K562 (cell line): ENCODE results near the gene MAP1LC3B. TPM values are rescaled to one million over a fixed set of nuclear protein-coding genes. Genes with fewer than 3 reads are reported as not detected.
"Not testable (repeated sequence)": the region's sequence is repeated elsewhere in the genome, so short reads cannot be mapped to it uniquely, and the experiment has no call there.

ENCODE experiments used
- ATAC-seq: fragments of 200-7000 bp; cut with Tn5 transposase; 3 replicates; pipeline ENCODE4 v1.9.1; 2020; ENCODE audit warnings: moderate library complexity
- BruUV-seq: library from RNA; stranded (reverse); fragments of 400-500 nt; replicated peaks from 2 replicates; lab custom pipeline; 2021; lab: Mats Ljungman, UMichigan
- CTCF ChIA-PET: fragments of 300-600 bp; formaldehyde crosslinking; extraction: SDS; loops from one replicate; lab custom pipeline; 2021; ENCODE audit warnings: low intra/inter-chr PET ratio; lab: Yijun Ruan, JAX
- POLR2A ChIA-PET: fragments of 300-600, 350-650 bp; sonication (Branson Sonifier 250); formaldehyde crosslinking; extraction: SDS; loops from one replicate; lab custom pipeline; 2021; ENCODE audit warnings: antibody characterized with exemption, inconsistent platforms; lab: Yijun Ruan, JAX
- DNase-seq, 4 experiments: peaks; one replicate each; pipeline versions ENCODE4 v3.0.0 to v3.0.0-alpha.2; 2011 to 2018; ENCODE audit warnings: low spot score in 3 of 4, mixed read lengths in 3 of 4; ENCODE audit errors: extremely low read depth in 1 of 4
- FAIRE-seq: peaks from 2 replicates; lab custom pipeline; 2011; peaks lifted over from hg19 to GRCh38; lab: Jason Lieb, UNC
- H2AFZ ChIP-seq: 2 replicates; pipeline ENCODE4 v1.6.0; 2011; ENCODE audit warnings: low read depth, low read length, control low read depth, inconsistent platforms
- H3K27ac ChIP-seq: fragments of 200-600 bp; 3 replicates; pipeline ENCODE4 v1.8.0; 2011; ENCODE audit warnings: low read depth, mild to moderate bottlenecking, control low read depth, inconsistent platforms, low read length, moderate library complexity, mixed read lengths; ENCODE audit errors: extremely low read depth
- H3K27me3 ChIP-seq, 2 experiments: fragments of 300-600 bp in 1 of 2; 2 replicates in 1 of 2; 3 replicates in 1 of 2; pipeline versions ENCODE4 v1.6.0 to v1.8.0; 2011; ENCODE audit warnings: inconsistent platforms in 2 of 2, low read length in 2 of 2, mild to moderate bottlenecking in 1 of 2, mixed read lengths in 1 of 2, moderate library complexity in 1 of 2; ENCODE audit not compliant: control insufficient read depth in 2 of 2, insufficient read depth in 2 of 2
- H3K36me3 ChIP-seq: fragments of 300-600 bp; 3 replicates; pipeline ENCODE4 v1.8.0; 2011; ENCODE audit warnings: mild to moderate bottlenecking, low read length, inconsistent platforms; ENCODE audit not compliant: control insufficient read depth, insufficient read depth
- H3K4me1 ChIP-seq, 2 experiments: fragments of 200-600 bp in 1 of 2; replicated peaks in 1 of 2; 2 replicates in 1 of 2; 3 replicates in 1 of 2; pipeline versions ENCODE4 v1.5.1 to v1.8.0; 2011; ENCODE audit warnings: inconsistent platforms in 2 of 2, low read length in 2 of 2, mild to moderate bottlenecking in 1 of 2, mixed read lengths in 1 of 2, moderate library complexity in 1 of 2; ENCODE audit not compliant: control insufficient read depth in 2 of 2, insufficient read depth in 2 of 2
- H3K4me2 ChIP-seq: 2 replicates; pipeline ENCODE4 v1.6.1; 2011; ENCODE audit warnings: low read length, control low read depth, inconsistent platforms, mixed read lengths; ENCODE audit not compliant: insufficient read depth
- H3K4me3 ChIP-seq: fragments of 200-600 bp; sonication (generic), shearing (Covaris generic); 2 replicates; pipeline ENCODE4 v1.5.1; 2016; ENCODE audit warnings: control low read depth, inconsistent platforms
- H3K79me2 ChIP-seq: fragments of 200-600 bp; 3 replicates; pipeline ENCODE4 v1.8.0; 2011; ENCODE audit warnings: low read length, inconsistent platforms; ENCODE audit not compliant: control insufficient read depth, insufficient read depth
- H3K9ac ChIP-seq, 2 experiments: 2 replicates each; pipeline versions ENCODE4 v1.6.0 to v1.6.1; 2011; ENCODE audit warnings: low read depth in 2 of 2, low read length in 2 of 2, control low read depth in 1 of 2, inconsistent platforms in 1 of 2, mild to moderate bottlenecking in 1 of 2, mixed read lengths in 1 of 2; ENCODE audit not compliant: insufficient read depth in 1 of 2
- H3K9me1 ChIP-seq: one replicate; pipeline ENCODE4 v1.6.0; 2011; ENCODE audit warnings: inconsistent platforms, mild to moderate bottlenecking, low read length, moderate library complexity; ENCODE audit not compliant: control insufficient read depth, insufficient read depth
- H3K9me3 ChIP-seq: replicated peaks from 2 replicates; pipeline ENCODE4 v1.5.1; 2011; ENCODE audit warnings: low read depth, low read length, inconsistent platforms; ENCODE audit not compliant: control insufficient read depth, insufficient read depth
- H4K20me1 ChIP-seq: replicated peaks from 2 replicates; pipeline ENCODE4 v1.6.1; 2011; ENCODE audit warnings: low read length, inconsistent platforms, mixed read lengths; ENCODE audit not compliant: control insufficient read depth, insufficient read depth
- MLLT1 ChIP-seq, 2 experiments: fragments of 450-650 bp; IDR thresholded peaks; 2 replicates each; pipeline ENCODE4 v1.6.1; 2016
- THRAP3 ChIP-seq: fragments of 450-650 bp; IDR thresholded peaks from 2 replicates; pipeline ENCODE4 v1.6.1; 2016; ENCODE audit warnings: mild to moderate bottlenecking, inconsistent platforms, borderline replicate concordance
- WGBS: fragments of 100-300 bp; shearing (Covaris generic); methylation state at CpG from one replicate; pipeline ENCODE4 v1.1.6; 2016; ENCODE audit warnings: low coverage, mixed read lengths; ENCODE audit not compliant: insufficient coverage; ENCODE audit errors: missing lambda C conversion rate; 5-methylcytosine and 5-hydroxymethylcytosine counted together
- in situ Hi-C: fragments of 300-500 bp; cut with MboI; formaldehyde crosslinking; loops from 4 replicates; pipeline ENCODE4 v1.15.0; 2018; ENCODE audit warnings: inconsistent platforms, mixed read lengths
- intact Hi-C: fragments of 100-400 bp; cut with micrococcal nuclease; formaldehyde crosslinking; loops from 2 replicates; pipeline ENCODE4 v1.14.2; 2022
- polyA plus RNA-seq, 8 experiments: library from polyadenylated mRNA; depleted of rRNA in 4 of 8; stranded (reverse) in 5 of 8; unstranded in 3 of 8; fragments of >200 nt; fragmentation: Nextera tagmentation in 2 of 8; fragmentation: Illumina TruSeq in 1 of 8; extraction: Ambion mirVana in 2 of 8; extraction: Trizol in 1 of 8; gene quantifications; 2 replicates each; pipeline versions ENCODE4 v1.2.1 to v1.2.3, GENCODE V29; 2011 to 2014; ENCODE audit warnings: inconsistent platforms in 1 of 8, missing spikeins in 1 of 8
- total RNA-seq, 7 experiments: library from RNA; depleted of rRNA in 6 of 7; stranded (reverse); fragments of >200 nt in 6 of 7; fragmentation: Illumina TruSeq in 2 of 7; extraction: Trizol in 2 of 7; gene quantifications; 2 replicates each; pipeline versions ENCODE4 v1.2.1 to v1.2.3, GENCODE V29; 2011 to 2021; ENCODE audit warnings: low replicate concordance in 1 of 7

Gene MAP1LC3B
- total and polyA plus RNA-seq, 9 of the 15 experiments (the other 6 are each of a cell fraction or from before 2014, with no cell fraction given): 16.0 to 81.5 (median 36.7) TPM

- Histone ChIP-seq H3K79me2 (peaks cover 39% of the 10 kb centered on the region), H2AFZ (peak overlapping the region; percentile 93; the same call in 1 of the 2 replicates), H3K4me2 (peak overlapping the region; percentile 85), H3K4me3 (peak overlapping the region; percentile 78; the same call in 1 of the 2 replicates), H3K4me1 (peaks cover 38 to 46% of the 10 kb centered on the region in 2 experiments), H3K36me3 (peaks cover 11% of the 10 kb centered on the region; the same call in 1 of the 3 replicates), H3K27ac (peak overlapping the region; percentile 88; the same call in 2 of the 3 replicates), H3K9ac (peak overlapping the region; percentile 79 to 96; a peak in 3 of 4 replicates)
- H4K20me1 ChIP-seq, FAIRE-seq, H3K9me1 ChIP-seq, in situ Hi-C loops, CTCF ChIA-PET, ATAC-seq, H3K9me3 ChIP-seq, DNase-seq, H3K27me3 ChIP-seq: not testable (repeated sequence)
- TF ChIP-seq MLLT1 (IDR thresholded peaks at IDR 0.05): peak in 1 of 2 experiments; percentile 83; a peak in 2 of 4 replicates
- TF ChIP-seq THRAP3: 0 out of 2 replicates have a peak, but pooled peaks have one; percentile 42
- TSS peak; percentile 47 for BruUV-seq
- 90% methylated on average over 11 of the region's 12 CpGs for WGBS
- intact Hi-C loops: loop anchor here (2.0 kb wide), 1 partner anchor 68 kb away; the partner anchor contains the start of gene C16orf95
- POLR2A ChIA-PET: interaction anchor here (1.3 to 6.1 kb wide), 2 partner anchors 9 to 48 kb away, joined by 3 to 43 read pairs; partner anchors contain the start of gene MAP1LC3B
These were observed 7.3 kb upstream of the MAP1LC3B start for GRCh38 chr16:87384875-87385167.
